Esophagus squamous epithelium (tissue), 5 donors: ENCODE measurements around the gene COMT. TPM values are rescaled to one million over a fixed set of nuclear protein-coding genes. Genes with fewer than 3 reads are reported as not detected.

Source experiments
- DNase-seq: peaks from one replicate; lab custom pipeline; 2025; lab: John Stamatoyannopoulos, UW
- H3K27ac ChIP-seq, 4 donors: fragments of 200-600 bp; sonication (generic); one replicate each; pipeline ENCODE4 v1.5.1; 2016 to 2019; ENCODE audit warnings: mild to moderate bottlenecking in 1 of 4
- H3K27me3 ChIP-seq, 4 donors: fragments of 200-600 bp; sonication (generic); 1 replicate in 3 of 4; 2 replicates in 1 of 4; pipeline versions ENCODE4 v1.5.1 to v1.6.0; 2017 to 2021; ENCODE audit warnings: antibody characterized with exemption in 1 of 4
- H3K36me3 ChIP-seq, 3 donors: fragments of 200-600 bp; sonication (generic); one replicate each; pipeline ENCODE4 v1.5.1; 2016 to 2019
- H3K4me1 ChIP-seq, 3 donors: fragments of 200-600 bp; sonication (generic); one replicate each; pipeline ENCODE4 v1.5.1; 2017 to 2019
- H3K4me3 ChIP-seq, 4 donors: fragments of 200-600 bp; sonication (generic); 1 replicate in 3 of 4; 2 replicates in 1 of 4; pipeline ENCODE4 v1.5.1; 2016 to 2019; ENCODE audit warnings: mild to moderate bottlenecking in 2 of 4, moderate library complexity in 1 of 4
- H3K9me3 ChIP-seq, 3 donors: fragments of 200-600 bp; sonication (generic); one replicate each; pipeline ENCODE4 v1.5.1; 2016 to 2019
- CTCF ChIP-seq, 6 experiments: fragments of 450-650 bp in 4 of 6; fragments of 200-600 bp in 2 of 6; sonication (generic) in 2 of 6; IDR thresholded peaks; one replicate each; pipeline ENCODE4 v1.5.1; 2016 to 2019; ENCODE audit warnings: antibody characterized with exemption in 6 of 6, mild to moderate bottlenecking in 4 of 6, moderate library complexity in 4 of 6
- POLR2A ChIP-seq, 4 donors: fragments of 450-650 bp; IDR thresholded peaks; one replicate each; pipeline ENCODE4 v1.6.1; 2017; ENCODE audit warnings: antibody characterized with exemption in 4 of 4, mild to moderate bottlenecking in 4 of 4, moderate library complexity in 3 of 4
- WGBS, 2 donors: methylation state at CpG; one replicate each; pipeline ENCODE4 v1.1.5; 2018; 5-methylcytosine and 5-hydroxymethylcytosine counted together
- intact Hi-C: fragments of 100-400 bp; cut with DNase I; formaldehyde crosslinking; loops from one replicate; pipeline ENCODE4 v1.15.0; 2022
- total RNA-seq, 4 donors: library from RNA; depleted of rRNA; stranded (reverse); fragments of >200 nt; gene quantifications; one replicate each; pipeline ENCODE4 v1.1.0, GENCODE V29; 2016
- donor health status: DM: yes; HTN: yes; CAD: no.

Gene COMT
- total RNA-seq, 4 donors from 2014 or later = 210 to 422 (median 234) TPM

GRCh38 chr22:19963863-19964642 is 22.5 kb downstream of the COMT start:
- intact Hi-C loops = loop anchor here (5.0 kb wide), 1 partner anchor 58 kb away; the partner anchor contains the start of gene TANGO2
- 63 to 79% methylated on average over 9 to 10 of the region's 12 CpGs for WGBS, 2 donors
- TF ChIP-seq POLR2A (IDR thresholded peaks at IDR 0.05) (no peak), CTCF (IDR thresholded peaks at IDR 0.05) (no peak)
- no peak for DNase-seq
- Histone ChIP-seq H3K27me3 (no peaks in the 10 kb centered on the region), H3K4me1 (peaks cover 23 to 69% (median 28%) of the 10 kb centered on the region in 3 donors), H3K4me3 (peak overlapping the region; percentile 38 to 62 (median 41)), H3K9me3 (no peaks in the 10 kb centered on the region), H3K27ac (peak overlapping the region in 3 of 4 donors; percentile 84 to 93 (median 93)), H3K36me3 (peaks cover 0 to 57% (median 27%) of the 10 kb centered on the region in 3 donors)

GRCh38 chr22:19964701-19965386 is 23.3 kb downstream of the COMT start:
- Histone ChIP-seq H3K36me3 (peaks cover 0 to 64% (median 27%) of the 10 kb centered on the region in 3 donors), H3K4me3 (no peak overlapping the region), H3K27ac (no peak overlapping the region), H3K9me3 (no peaks in the 10 kb centered on the region), H3K27me3 (no peaks in the 10 kb centered on the region), H3K4me1 (peaks cover 17 to 61% (median 20%) of the 10 kb centered on the region in 3 donors)
- DNase-seq = no peak
- TF ChIP-seq CTCF (IDR thresholded peaks at IDR 0.05) = no peak
- no peak for TF ChIP-seq POLR2A (IDR thresholded peaks at IDR 0.05)
- intact Hi-C loops = loop anchor here (5.0 kb wide), 1 partner anchor 57 kb away; the partner anchor contains the start of gene TANGO2
- 82 to 100% methylated on average over 3 to 9 of the region's 15 CpGs for WGBS, 2 donors

- Histone ChIP-seq H3K9me3 (no peaks in the 10 kb centered on the region), H3K4me1 (peaks cover 15 to 59% (median 16%) of the 10 kb centered on the region in 3 donors), H3K27ac (no peak overlapping the region), H3K4me3 (no peak overlapping the region), H3K36me3 (peaks cover 0 to 74% (median 27%) of the 10 kb centered on the region in 3 donors), H3K27me3 (no peaks in the 10 kb centered on the region)
- TF ChIP-seq POLR2A (IDR thresholded peaks at IDR 0.05) (no peak), CTCF (IDR thresholded peaks at IDR 0.05) (peak in 1 of 6 experiments; percentile 23)
- intact Hi-C loops = no loop called here
- WGBS, 2 donors = 70 to 82% methylated on average over 8 of the region's 10 CpGs
- DNase-seq = no peak
Measured at GRCh38 chr22:19965771-19966709, 24.5 kb downstream of the COMT start.

DNA sequence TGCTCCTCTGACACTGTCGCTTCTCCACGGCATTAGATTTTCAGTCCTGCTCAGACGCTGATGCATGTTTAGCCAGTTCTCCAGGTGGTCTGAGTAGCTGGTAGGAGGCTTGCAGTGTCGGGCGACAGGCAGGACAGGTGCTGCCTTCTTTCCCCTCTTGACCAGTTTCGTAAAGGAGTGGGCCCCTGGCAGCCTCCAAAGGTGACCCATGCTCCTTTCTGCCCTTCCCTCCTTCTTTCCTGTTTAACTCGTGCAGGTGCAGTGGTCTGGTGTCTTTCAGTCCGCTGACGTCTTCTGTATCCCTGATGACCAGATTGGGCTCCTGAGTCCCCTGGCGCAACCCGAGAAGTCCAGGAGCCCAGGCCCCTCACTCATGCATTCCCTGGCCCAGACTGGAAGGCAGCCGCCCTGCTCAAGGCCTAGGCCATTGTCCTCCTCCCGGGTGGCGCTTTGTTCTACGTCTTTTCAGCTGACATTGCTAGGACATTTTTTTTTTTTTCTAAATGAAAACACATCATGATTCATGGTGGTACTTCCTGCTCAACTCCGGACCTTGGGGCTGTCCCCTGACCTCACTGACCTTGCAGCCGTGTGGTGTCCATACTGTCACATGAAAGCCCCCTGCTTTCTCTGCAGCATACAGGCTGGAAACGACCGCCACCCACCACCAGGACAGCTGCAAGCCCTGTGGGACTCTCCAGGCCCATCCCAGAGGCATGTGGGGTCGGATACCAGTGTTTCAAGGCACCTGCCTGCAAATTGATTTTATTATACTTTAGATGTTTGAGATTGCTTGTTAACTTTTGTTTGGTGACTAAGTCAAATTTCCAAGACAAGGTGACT is 25.6 kb downstream of the COMT start:
- no peaks in the 10 kb centered on the region for H3K9me3 ChIP-seq
- intact Hi-C loops = no loop called here
- WGBS, 2 donors = 61 to 74% methylated on average over 18 to 19 of the region's 20 CpGs
- H3K36me3 ChIP-seq = peaks cover 0 to 84% (median 27%) of the 10 kb centered on the region in 3 donors
- no peak overlapping the region for H3K4me3 ChIP-seq
- no peak for DNase-seq
- H3K27me3 ChIP-seq = no peaks in the 10 kb centered on the region
- peaks cover 12 to 55% (median 12%) of the 10 kb centered on the region in 3 donors for H3K4me1 ChIP-seq
- H3K27ac ChIP-seq = no peak overlapping the region
- TF ChIP-seq POLR2A (IDR thresholded peaks at IDR 0.05) (no peak), CTCF (IDR thresholded peaks at IDR 0.05) (no peak)
